ENCODE data around the gene HOXD3.

The HOXD3 gene

DNA sequence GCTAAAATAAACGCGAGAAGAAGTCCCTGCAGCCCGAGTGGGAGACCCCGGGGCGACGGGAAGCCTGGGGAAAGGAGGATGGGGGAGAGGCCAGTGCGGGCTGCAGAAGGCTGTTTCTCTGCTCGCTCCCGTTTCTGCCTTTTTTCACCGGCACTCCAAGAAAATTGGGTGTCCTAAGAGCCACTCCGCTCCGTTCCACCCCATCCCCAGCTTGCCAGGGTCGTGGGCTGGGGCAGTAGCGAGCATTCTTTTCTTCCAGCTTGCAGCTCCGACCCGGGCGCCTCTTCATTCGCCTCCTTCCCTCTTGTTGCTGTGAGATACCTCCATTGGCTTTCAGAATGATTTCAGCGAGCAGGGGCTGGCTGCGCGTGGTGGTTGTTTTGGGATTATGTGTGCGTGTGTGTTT lies 1.1 kb downstream of the HOXD3 start:
- Histone ChIP-seq H3K4me2 (ENCODE audit: low read length) (no peak overlapping the region), H3K36me3 (ENCODE audit: control insufficient read depth, insufficient read depth, low read length) (no peaks in the 10 kb centered on the region), H3K9me3 (ENCODE audit: control insufficient read depth, low read length) (no peaks in the 10 kb centered on the region), H3K27me3 (ENCODE audit: control insufficient read depth, insufficient read depth, low read length) (peaks cover 27% of the 10 kb centered on the region), H3K27ac (no peak overlapping the region), H3K79me2 (no peaks in the 10 kb centered on the region), H2AFZ (no peak overlapping the region), H3K4me3 (ENCODE audit: low read depth, low read length) (no peak overlapping the region), H3K9ac (no peak overlapping the region), H3K4me1 (no peaks in the 10 kb centered on the region)
- TF ChIP-seq, protein P1, sequence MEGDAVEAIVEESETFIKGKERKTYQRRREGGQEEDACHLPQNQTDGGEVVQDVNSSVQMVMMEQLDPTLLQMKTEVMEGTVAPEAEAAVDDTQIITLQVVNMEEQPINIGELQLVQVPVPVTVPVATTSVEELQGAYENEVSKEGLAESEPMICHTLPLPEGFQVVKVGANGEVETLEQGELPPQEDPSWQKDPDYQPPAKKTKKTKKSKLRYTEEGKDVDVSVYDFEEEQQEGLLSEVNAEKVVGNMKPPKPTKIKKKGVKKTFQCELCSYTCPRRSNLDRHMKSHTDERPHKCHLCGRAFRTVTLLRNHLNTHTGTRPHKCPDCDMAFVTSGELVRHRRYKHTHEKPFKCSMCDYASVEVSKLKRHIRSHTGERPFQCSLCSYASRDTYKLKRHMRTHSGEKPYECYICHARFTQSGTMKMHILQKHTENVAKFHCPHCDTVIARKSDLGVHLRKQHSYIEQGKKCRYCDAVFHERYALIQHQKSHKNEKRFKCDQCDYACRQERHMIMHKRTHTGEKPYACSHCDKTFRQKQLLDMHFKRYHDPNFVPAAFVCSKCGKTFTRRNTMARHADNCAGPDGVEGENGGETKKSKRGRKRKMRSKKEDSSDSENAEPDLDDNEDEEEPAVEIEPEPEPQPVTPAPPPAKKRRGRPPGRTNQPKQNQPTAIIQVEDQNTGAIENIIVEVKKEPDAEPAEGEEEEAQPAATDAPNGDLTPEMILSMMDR (IDR thresholded peaks at IDR 0.05): no peak

DNA sequence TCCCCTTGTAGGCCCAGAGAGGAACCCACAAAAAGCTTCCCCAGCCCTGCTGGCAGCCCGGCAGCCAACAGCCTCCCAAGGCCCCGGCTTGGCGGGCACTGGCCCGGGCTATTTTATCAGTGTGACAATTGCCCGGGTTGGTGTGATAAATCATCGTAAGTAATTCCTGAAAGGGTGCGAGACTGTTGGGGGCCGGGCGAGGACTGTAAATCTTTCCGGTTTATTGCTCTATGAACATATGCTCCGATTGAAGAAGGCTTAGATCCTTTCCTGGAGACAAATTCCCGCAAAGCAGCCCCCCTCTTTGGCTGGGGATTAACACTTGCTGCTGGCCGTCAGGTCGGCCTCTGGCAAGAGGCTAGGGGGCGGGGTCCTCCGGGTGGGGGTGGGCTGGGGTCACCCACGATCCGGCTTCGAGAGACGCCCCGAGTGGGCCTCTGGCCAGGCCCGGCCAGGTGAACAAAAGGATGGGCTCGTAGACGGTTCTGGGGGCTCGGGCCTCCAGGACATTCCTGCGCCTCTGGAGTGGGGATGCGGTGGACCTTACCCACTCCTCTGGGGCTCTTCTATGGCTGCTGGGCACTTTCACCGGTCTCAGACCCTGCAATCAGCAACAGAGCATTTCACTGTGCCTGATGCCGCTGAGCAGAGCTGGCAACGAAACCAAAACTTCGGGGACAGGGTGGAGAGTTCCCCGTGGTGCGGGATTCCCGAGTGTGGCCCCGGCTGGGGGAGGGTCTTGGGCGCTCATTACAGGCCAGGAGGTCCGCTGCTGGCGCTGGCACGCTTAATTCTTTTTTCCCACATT lies 2.0 kb downstream of the HOXD3 start:
- Histone ChIP-seq H2AFZ (no peak overlapping the region), H3K9ac (no peak overlapping the region), H3K4me2 (ENCODE audit: low read length) (no peak overlapping the region), H3K4me3 (ENCODE audit: low read depth, low read length) (no peak overlapping the region), H3K27me3 (ENCODE audit: control insufficient read depth, insufficient read depth, low read length) (peaks cover 32% of the 10 kb centered on the region), H3K36me3 (ENCODE audit: control insufficient read depth, insufficient read depth, low read length) (peaks cover 3% of the 10 kb centered on the region), H3K4me1 (no peaks in the 10 kb centered on the region), H3K9me3 (ENCODE audit: control insufficient read depth, low read length) (no peaks in the 10 kb centered on the region), H3K79me2 (no peaks in the 10 kb centered on the region), H3K27ac (no peak overlapping the region)
- TF ChIP-seq, protein P1 (IDR thresholded peaks at IDR 0.05): no peak

DNA sequence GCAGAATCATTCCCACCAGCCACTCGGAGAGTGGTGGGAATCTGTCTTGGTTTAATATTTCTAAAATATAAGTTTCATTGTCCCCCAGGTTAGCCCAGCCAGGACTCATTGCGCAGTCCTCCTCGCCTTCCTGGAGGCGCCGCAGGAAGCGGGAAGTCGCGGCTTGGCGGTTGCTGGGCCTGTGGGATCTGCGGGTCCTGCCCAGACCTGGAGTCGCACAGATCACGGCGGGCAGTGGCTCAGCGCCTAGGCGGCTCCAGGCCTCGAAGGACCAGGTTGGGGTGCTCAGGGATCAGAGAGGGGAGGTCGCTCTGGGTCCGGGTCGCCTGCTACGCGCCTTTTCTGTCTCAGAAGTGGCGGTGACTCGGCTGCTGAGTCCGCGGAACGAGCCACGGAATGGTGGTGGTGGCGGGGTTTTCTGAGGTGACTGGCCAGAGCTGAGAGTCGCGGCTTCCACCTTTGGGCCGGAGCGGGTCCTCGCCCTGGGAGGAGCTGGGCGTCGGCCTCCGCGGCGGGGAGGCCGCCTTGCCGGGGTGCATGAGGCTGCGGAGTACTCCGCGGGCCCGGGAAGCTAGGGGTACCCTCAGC lies 2.6 kb downstream of the HOXD3 start:
- Histone ChIP-seq H3K9me3 (ENCODE audit: control insufficient read depth, low read length) (no peaks in the 10 kb centered on the region), H3K4me3 (ENCODE audit: low read depth, low read length) (no peak overlapping the region), H3K79me2 (no peaks in the 10 kb centered on the region), H3K4me2 (ENCODE audit: low read length) (no peak overlapping the region), H3K4me1 (no peaks in the 10 kb centered on the region), H3K27ac (no peak overlapping the region), H3K36me3 (ENCODE audit: control insufficient read depth, insufficient read depth, low read length) (peaks cover 3% of the 10 kb centered on the region), H3K27me3 (ENCODE audit: control insufficient read depth, insufficient read depth, low read length) (peaks cover 39% of the 10 kb centered on the region), H3K9ac (no peak overlapping the region), H2AFZ (no peak overlapping the region)
- TF ChIP-seq, protein P1 (IDR thresholded peaks at IDR 0.05): no peak

GRCh38 chr2:176160251-176160985 lies 3.3 kb downstream of the HOXD3 start:
- Histone ChIP-seq H3K9me3 (ENCODE audit: control insufficient read depth, low read length) (no peaks in the 10 kb centered on the region), H2AFZ (no peak overlapping the region), H3K4me3 (ENCODE audit: low read depth, low read length) (no peak overlapping the region), H3K4me2 (ENCODE audit: low read length) (no peak overlapping the region), H3K27ac (no peak overlapping the region), H3K27me3 (ENCODE audit: control insufficient read depth, insufficient read depth, low read length) (peaks cover 42% of the 10 kb centered on the region), H3K79me2 (no peaks in the 10 kb centered on the region), H3K36me3 (ENCODE audit: control insufficient read depth, insufficient read depth, low read length) (peaks cover 3% of the 10 kb centered on the region), H3K9ac (no peak overlapping the region), H3K4me1 (no peaks in the 10 kb centered on the region)
- TF ChIP-seq, protein P1 (IDR thresholded peaks at IDR 0.05): no peak
